GM23248 (cell line): ENCODE data around the gene TRIM62.

ENCODE experiments used
- EZH2 ChIP-seq: fragments of 200-600 bp; sonication (generic); IDR thresholded peaks from 2 replicates; pipeline ENCODE4 v1.6.1; 2018; ENCODE audit warnings: antibody characterized with exemption, mild to moderate bottlenecking; ENCODE audit not compliant: insufficient read depth, poor library complexity, severe bottlenecking
- EZH2phosphoT487 ChIP-seq: fragments of 200-600 bp; sonication (generic); IDR thresholded peaks from 2 replicates; pipeline ENCODE4 v1.6.1; 2018; ENCODE audit warnings: antibody characterized with exemption, moderate library complexity, mild to moderate bottlenecking, low read depth; ENCODE audit not compliant: insufficient read depth

DNA sequence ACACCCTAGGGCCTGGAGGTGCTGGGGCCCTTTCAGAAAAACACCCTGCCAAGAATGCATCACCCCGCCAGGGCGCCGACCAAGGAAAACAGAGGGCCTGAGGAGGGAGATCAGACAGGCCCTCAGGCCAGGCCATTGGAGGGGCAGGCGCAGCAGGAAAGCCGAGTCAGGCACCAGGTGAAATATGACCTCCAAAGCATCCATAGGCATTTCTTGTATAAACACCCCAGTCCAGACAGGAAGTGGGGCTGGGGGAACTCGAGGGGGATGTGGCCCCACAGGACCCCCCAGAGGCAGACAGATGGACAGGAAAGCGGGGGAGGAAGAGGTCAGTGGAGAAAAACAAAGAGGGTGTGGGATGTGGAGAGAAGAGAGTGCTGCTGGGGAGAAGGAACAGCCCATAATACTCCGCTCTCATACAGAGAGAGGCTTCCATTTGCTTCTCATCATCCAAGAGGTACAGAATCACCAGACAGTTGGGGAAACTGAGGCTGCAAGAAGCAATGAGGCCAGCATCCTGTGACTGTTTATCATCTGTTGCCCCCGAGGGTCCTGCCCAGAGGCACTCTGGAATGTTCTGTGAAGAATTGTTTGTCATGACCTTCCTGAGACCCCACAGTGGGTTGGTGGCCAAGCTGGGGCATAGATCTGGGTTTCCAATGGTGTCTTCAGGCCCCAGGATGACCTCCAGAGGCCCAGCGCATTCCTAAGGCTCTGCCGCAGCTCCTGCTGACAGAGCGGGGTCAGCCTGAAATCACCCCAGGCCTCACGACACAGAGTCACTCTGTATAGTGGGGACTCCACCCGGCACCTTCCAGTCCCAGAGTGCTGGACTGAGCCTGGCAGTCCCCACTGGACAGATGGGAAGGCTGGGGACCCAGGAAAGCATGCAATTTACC is 18.0 kb downstream of the TRIM62 start:
- TF ChIP-seq EZH2phosphoT487 (no peak), EZH2 (no peak)
